Lower lobe of right lung (tissue), 2 donors: ENCODE data around the gene ZNF662. TPM values are rescaled to one million over a fixed set of nuclear protein-coding genes. Genes with fewer than 3 reads are reported as not detected.

ENCODE experiments used
- ATAC-seq, 2 donors: fragments of 200-7000 bp; cut with Tn5 transposase; one replicate each; pipeline ENCODE4 v1.9.1; 2020 to 2022; ENCODE audit warnings: mild to moderate bottlenecking in 2 of 2, moderate library complexity in 2 of 2
- DNase-seq: peaks from one replicate; pipeline ENCODE4 v3.0.0-alpha.2; 2020
- H3K27ac ChIP-seq: fragments of 200-600 bp; one replicate; pipeline ENCODE4 v1.8.0; 2022
- H3K27me3 ChIP-seq: fragments of 200-600 bp; one replicate; pipeline ENCODE4 v1.8.0; 2022; ENCODE audit warnings: low read depth
- H3K36me3 ChIP-seq: fragments of 200-600 bp; one replicate; pipeline ENCODE4 v1.8.0; 2022; ENCODE audit warnings: mild to moderate bottlenecking
- H3K4me1 ChIP-seq: fragments of 200-600 bp; one replicate; pipeline ENCODE4 v1.8.0; 2022
- H3K4me3 ChIP-seq: fragments of 200-600 bp; one replicate; pipeline ENCODE4 v1.8.0; 2022; ENCODE audit warnings: mild to moderate bottlenecking
- H3K9me3 ChIP-seq: fragments of 200-600 bp; one replicate; pipeline ENCODE4 v1.8.0; 2022
- CTCF ChIP-seq: fragments of 200-600 bp; IDR thresholded peaks from one replicate; pipeline ENCODE4 v1.8.0; 2022; ENCODE audit warnings: antibody characterized with exemption, mild to moderate bottlenecking
- intact Hi-C: fragments of 100-400 bp; cut with DNase I; formaldehyde crosslinking; loops from one replicate; pipeline ENCODE4 v1.11.0; 2022
- total RNA-seq: library from RNA; stranded (reverse); fragmentation: NEBNext Ultra II Directional; extraction: Animal tissue kit (Norgen Biotek cat#: 25700); gene quantifications from one replicate; pipeline ENCODE4 v1.2.1, GENCODE V29; 2021
- donor health status: DM: no; HTN: yes; CAD: no; lungs with severe emphysema.

Gene ZNF662
- total RNA-seq, 1 donor from 2014 or later, result 7.3 TPM

- Histone ChIP-seq H3K36me3 (no peaks in the 10 kb centered on the region), H3K4me1 (no peaks in the 10 kb centered on the region), H3K27me3 (no peaks in the 10 kb centered on the region), H3K27ac (no peak overlapping the region), H3K4me3 (no peak overlapping the region), H3K9me3 (peaks cover 8% of the 10 kb centered on the region)
- intact Hi-C loops, result no loop called here
- no peak for ATAC-seq
- no peak for TF ChIP-seq CTCF
- DNase-seq, result no peak
Measured at GRCh38 chr3:42923606-42924005, 17.7 kb downstream of the ZNF662 start.

- H3K4me3 ChIP-seq, result no peak overlapping the region
- no peak overlapping the region for H3K27ac ChIP-seq
- ATAC-seq (no peak), DNase-seq (no peak)
- intact Hi-C loops, result no loop called here
- H3K27me3 ChIP-seq, result no peaks in the 10 kb centered on the region
- H3K9me3 ChIP-seq, result no peaks in the 10 kb centered on the region
- H3K36me3 ChIP-seq, result no peaks in the 10 kb centered on the region
- no peaks in the 10 kb centered on the region for H3K4me1 ChIP-seq
- TF ChIP-seq CTCF, result no peak
Measured at GRCh38 chr3:42926310-42926709, 20.4 kb downstream of the ZNF662 start.

GRCh38 chr3:42934111-42934510 is 28.2 kb downstream of the ZNF662 start:
- no peak for TF ChIP-seq CTCF
- no peak for ATAC-seq

GRCh38 chr3:42934910-42935309 is 29.0 kb downstream of the ZNF662 start:
- no peaks in the 10 kb centered on the region for H3K4me1 ChIP-seq
- no peak for ATAC-seq
- H3K36me3 ChIP-seq, result no peaks in the 10 kb centered on the region
- intact Hi-C loops, result no loop called here
- no peaks in the 10 kb centered on the region for H3K27me3 ChIP-seq
- no peak overlapping the region for H3K4me3 ChIP-seq
- no peak for TF ChIP-seq CTCF
- DNase-seq, result no peak
- no peaks in the 10 kb centered on the region for H3K9me3 ChIP-seq
- H3K27ac ChIP-seq, result no peak overlapping the region

More at GRCh38 chr3:42934111-42934510, 28.2 kb downstream of the ZNF662 start:
- Histone ChIP-seq H3K36me3 (no peaks in the 10 kb centered on the region), H3K9me3 (no peaks in the 10 kb centered on the region), H3K27me3 (no peaks in the 10 kb centered on the region), H3K27ac (no peak overlapping the region), H3K4me3 (no peak overlapping the region), H3K4me1 (no peaks in the 10 kb centered on the region)
- no peak for DNase-seq
- intact Hi-C loops, result no loop called here

- DNase-seq (no peak), ATAC-seq (no peak)
- no peak overlapping the region for H3K27ac ChIP-seq
- TF ChIP-seq CTCF, result no peak
- H3K4me1 ChIP-seq, result no peaks in the 10 kb centered on the region
- no peaks in the 10 kb centered on the region for H3K9me3 ChIP-seq
- intact Hi-C loops, result no loop called here
- H3K4me3 ChIP-seq, result no peak overlapping the region
- H3K27me3 ChIP-seq, result no peaks in the 10 kb centered on the region
- no peaks in the 10 kb centered on the region for H3K36me3 ChIP-seq
Measured at GRCh38 chr3:42935472-42935871, 29.5 kb downstream of the ZNF662 start.
